ENCODE measurements around the gene IDH2. TPM values are rescaled to one million over a fixed set of nuclear protein-coding genes. Genes with fewer than 3 reads are reported as not detected.

The IDH2 gene
- total and polyA plus RNA-seq, 10 of the 15 experiments (the other 5 are each of a cell fraction or from before 2014, with no cell fraction given), result 2.3 to 358 (median 242) TPM

DNA sequence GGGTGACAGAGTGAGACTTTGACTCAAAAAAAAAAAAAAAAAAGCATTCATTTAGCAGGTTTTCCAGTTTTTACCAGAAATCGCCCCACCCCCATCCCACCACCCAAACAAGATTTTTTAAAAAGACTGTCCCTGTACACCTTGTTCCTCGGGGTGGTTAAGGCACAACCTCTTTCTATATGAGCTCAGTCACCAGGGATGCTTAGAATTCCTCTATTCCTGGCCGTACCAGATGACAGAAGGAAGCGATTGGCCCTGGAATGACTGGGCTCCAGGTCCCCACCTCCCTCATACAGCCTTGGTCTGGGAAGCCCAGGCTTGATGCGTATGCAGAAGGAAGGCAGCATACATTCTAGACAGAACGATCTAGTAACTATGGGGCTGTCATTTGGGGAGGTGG, 25.6 kb downstream of the IDH2 start:
- Histone ChIP-seq H3K9ac (ENCODE audit: control insufficient read depth, insufficient read depth, low read length) (no peak overlapping the region), H3K36me3 (ENCODE audit: control insufficient read depth in 2 of 2, insufficient read depth in 2 of 2, low read length in 1 of 2) (peaks cover 34 to 42% of the 10 kb centered on the region in 2 experiments), H4K20me1 (ENCODE audit: control insufficient read depth, insufficient read depth) (no peaks in the 10 kb centered on the region), H3K27me3 (replicated peaks in 1 of 2; ENCODE audit: control insufficient read depth in 2 of 2, insufficient read depth in 2 of 2, low read length in 1 of 2) (no peaks in the 10 kb centered on the region), H3K27ac (ENCODE audit: control insufficient read depth, insufficient read depth) (no peak overlapping the region), H3K79me2 (ENCODE audit: control insufficient read depth, insufficient read depth, low read length) (no peaks in the 10 kb centered on the region), H3K4me3 (no peak overlapping the region), H3K4me1 (ENCODE audit: control insufficient read depth, insufficient read depth, low read length) (no peaks in the 10 kb centered on the region), H2AFZ (ENCODE audit: control insufficient read depth, low read depth, low read length) (no peak overlapping the region), H3K4me2 (ENCODE audit: control insufficient read depth, insufficient read depth) (no peak overlapping the region), H3K9me3 (replicated peaks; ENCODE audit: control insufficient read depth, insufficient read depth, low read length) (no peaks in the 10 kb centered on the region)
- DNase-seq (ENCODE audit: low read depth, low spot score) (no peak), ATAC-seq (no peak), FAIRE-seq (no peak)
- ChIA-PET SMC1A (ENCODE audit: uncharacterized antibody, unreplicated experiment) (no interaction called here), RAD21 (ENCODE audit: unreplicated experiment) (interaction anchor here (0.8 kb wide), 1 partner anchor 178 kb away, joined by 4 read pairs; no protein-coding TSS in a partner anchor), CTCF (interaction anchor here (0.9 to 1.9 kb wide), 4 partner anchors 9 to 336 kb away, joined by 3 to 7 read pairs (median 4); no protein-coding TSS in a partner anchor), POLR2A (interaction anchor here (0.7 kb wide), 1 partner anchor 157 kb away, joined by 3 read pairs; no protein-coding TSS in a partner anchor)
- WGBS (ENCODE audit: insufficient coverage, insufficient replicate concordance, low lambda C conversion rate, missing lambda C conversion rate), result 95% methylated on average over 6 of the region's 6 CpGs
- in situ Hi-C loops (cut with MboI), result no loop called here
- TF ChIP-seq POU2F2 (IDR thresholded peaks at IDR 0.05; ENCODE audit: borderline replicate concordance, low read depth, low read length), result no peak
- no peak for TF ChIP-seq TARDBP (IDR thresholded peaks at IDR 0.05; ENCODE audit: borderline replicate concordance)
- TF ChIP-seq, protein P1, sequence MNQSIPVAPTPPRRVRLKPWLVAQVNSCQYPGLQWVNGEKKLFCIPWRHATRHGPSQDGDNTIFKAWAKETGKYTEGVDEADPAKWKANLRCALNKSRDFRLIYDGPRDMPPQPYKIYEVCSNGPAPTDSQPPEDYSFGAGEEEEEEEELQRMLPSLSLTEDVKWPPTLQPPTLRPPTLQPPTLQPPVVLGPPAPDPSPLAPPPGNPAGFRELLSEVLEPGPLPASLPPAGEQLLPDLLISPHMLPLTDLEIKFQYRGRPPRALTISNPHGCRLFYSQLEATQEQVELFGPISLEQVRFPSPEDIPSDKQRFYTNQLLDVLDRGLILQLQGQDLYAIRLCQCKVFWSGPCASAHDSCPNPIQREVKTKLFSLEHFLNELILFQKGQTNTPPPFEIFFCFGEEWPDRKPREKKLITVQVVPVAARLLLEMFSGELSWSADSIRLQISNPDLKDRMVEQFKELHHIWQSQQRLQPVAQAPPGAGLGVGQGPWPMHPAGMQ (IDR thresholded peaks at IDR 0.05; ENCODE audit: borderline replicate concordance), result no peak
- TF ChIP-seq RCOR1 (conservative IDR thresholded peaks at IDR 0.05; ENCODE audit: low read depth, low read length), result no peak
- no peak for TF ChIP-seq FOXM1 (IDR thresholded peaks at IDR 0.05; ENCODE audit: low read depth, low read length)
- TF ChIP-seq, protein P2, sequence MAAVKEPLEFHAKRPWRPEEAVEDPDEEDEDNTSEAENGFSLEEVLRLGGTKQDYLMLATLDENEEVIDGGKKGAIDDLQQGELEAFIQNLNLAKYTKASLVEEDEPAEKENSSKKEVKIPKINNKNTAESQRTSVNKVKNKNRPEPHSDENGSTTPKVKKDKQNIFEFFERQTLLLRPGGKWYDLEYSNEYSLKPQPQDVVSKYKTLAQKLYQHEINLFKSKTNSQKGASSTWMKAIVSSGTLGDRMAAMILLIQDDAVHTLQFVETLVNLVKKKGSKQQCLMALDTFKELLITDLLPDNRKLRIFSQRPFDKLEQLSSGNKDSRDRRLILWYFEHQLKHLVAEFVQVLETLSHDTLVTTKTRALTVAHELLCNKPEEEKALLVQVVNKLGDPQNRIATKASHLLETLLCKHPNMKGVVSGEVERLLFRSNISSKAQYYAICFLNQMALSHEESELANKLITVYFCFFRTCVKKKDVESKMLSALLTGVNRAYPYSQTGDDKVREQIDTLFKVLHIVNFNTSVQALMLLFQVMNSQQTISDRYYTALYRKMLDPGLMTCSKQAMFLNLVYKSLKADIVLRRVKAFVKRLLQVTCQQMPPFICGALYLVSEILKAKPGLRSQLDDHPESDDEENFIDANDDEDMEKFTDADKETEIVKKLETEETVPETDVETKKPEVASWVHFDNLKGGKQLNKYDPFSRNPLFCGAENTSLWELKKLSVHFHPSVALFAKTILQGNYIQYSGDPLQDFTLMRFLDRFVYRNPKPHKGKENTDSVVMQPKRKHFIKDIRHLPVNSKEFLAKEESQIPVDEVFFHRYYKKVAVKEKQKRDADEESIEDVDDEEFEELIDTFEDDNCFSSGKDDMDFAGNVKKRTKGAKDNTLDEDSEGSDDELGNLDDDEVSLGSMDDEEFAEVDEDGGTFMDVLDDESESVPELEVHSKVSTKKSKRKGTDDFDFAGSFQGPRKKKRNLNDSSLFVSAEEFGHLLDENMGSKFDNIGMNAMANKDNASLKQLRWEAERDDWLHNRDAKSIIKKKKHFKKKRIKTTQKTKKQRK (IDR thresholded peaks at IDR 0.05; ENCODE audit: low read depth, low read length), result no peak
- TF ChIP-seq KDM1A (IDR thresholded peaks at IDR 0.05; ENCODE audit: borderline replicate concordance), result no peak
- intact Hi-C loops (cut with micrococcal nuclease; ENCODE audit: unreplicated experiment), result no loop called here
- BruUV-seq (replicated peaks), result TSS peak; percentile 54

All from GM12878 (cell line).